ENCODE results near the gene MSI2.
"Not testable (repeated sequence)": the region's sequence is repeated elsewhere in the genome, so short reads cannot be mapped to it uniquely, and the experiment has no call there.

MSI2 gene

GRCh38 chr17:57293077-57293476 is 36.8 kb downstream of the MSI2 start:
- no peak for DNase-seq (ENCODE audit: low spot score)

GRCh38 chr17:57294101-57294500 is 37.8 kb downstream of the MSI2 start:
- no peak for DNase-seq (ENCODE audit: low spot score)

- no peak for DNase-seq (ENCODE audit: low spot score)
These were observed 38.5 kb downstream of the MSI2 start for GRCh38 chr17:57294629-57295501.

GRCh38 chr17:57295526-57296023 is 39.3 kb downstream of the MSI2 start:
- no peak for DNase-seq (ENCODE audit: low spot score)

GRCh38 chr17:57296231-57296630 is 39.9 kb downstream of the MSI2 start:
- no peak for DNase-seq (ENCODE audit: low spot score)

GRCh38 chr17:57299176-57299575 is 42.9 kb downstream of the MSI2 start:
- no peak for DNase-seq (ENCODE audit: low spot score)

GRCh38 chr17:57300592-57300991 is 44.3 kb downstream of the MSI2 start:
- DNase-seq (ENCODE audit: low spot score): not testable (repeated sequence)

GRCh38 chr17:57302690-57303465 is 46.6 kb downstream of the MSI2 start:
- DNase-seq (ENCODE audit: low spot score): no peak

- DNase-seq (ENCODE audit: low spot score): no peak
These were observed 48.9 kb downstream of the MSI2 start for GRCh38 chr17:57305144-57305728.

- no peak for DNase-seq (ENCODE audit: low spot score)
These were observed 49.7 kb downstream of the MSI2 start for GRCh38 chr17:57305908-57306504.

GRCh38 chr17:57308543-57309186 is 52.3 kb downstream of the MSI2 start:
- no peak for DNase-seq (ENCODE audit: low spot score)

GRCh38 chr17:57309479-57309878 is 53.2 kb downstream of the MSI2 start:
- DNase-seq (ENCODE audit: low spot score): no peak

GRCh38 chr17:57311281-57312216 is 55.2 kb downstream of the MSI2 start:
- DNase-seq (ENCODE audit: low spot score): no peak

- DNase-seq (ENCODE audit: low spot score): no peak
These were observed 55.9 kb downstream of the MSI2 start for GRCh38 chr17:57312242-57312641.

- DNase-seq (ENCODE audit: low spot score): no peak
These were observed 56.9 kb downstream of the MSI2 start for GRCh38 chr17:57313097-57313835.

GRCh38 chr17:57315061-57316015 is 59.0 kb downstream of the MSI2 start:
- DNase-seq (ENCODE audit: low spot score): no peak

GRCh38 chr17:57316361-57316760 is 60.0 kb downstream of the MSI2 start:
- DNase-seq (ENCODE audit: low spot score): no peak

GRCh38 chr17:57317079-57317478 is 60.8 kb downstream of the MSI2 start:
- DNase-seq (ENCODE audit: low spot score): no peak

- DNase-seq (ENCODE audit: low spot score): no peak
These were observed 62.6 kb downstream of the MSI2 start for GRCh38 chr17:57318913-57319312.
